Measurements from ENCODE around the gene POU3F3.

Gene POU3F3

DNA sequence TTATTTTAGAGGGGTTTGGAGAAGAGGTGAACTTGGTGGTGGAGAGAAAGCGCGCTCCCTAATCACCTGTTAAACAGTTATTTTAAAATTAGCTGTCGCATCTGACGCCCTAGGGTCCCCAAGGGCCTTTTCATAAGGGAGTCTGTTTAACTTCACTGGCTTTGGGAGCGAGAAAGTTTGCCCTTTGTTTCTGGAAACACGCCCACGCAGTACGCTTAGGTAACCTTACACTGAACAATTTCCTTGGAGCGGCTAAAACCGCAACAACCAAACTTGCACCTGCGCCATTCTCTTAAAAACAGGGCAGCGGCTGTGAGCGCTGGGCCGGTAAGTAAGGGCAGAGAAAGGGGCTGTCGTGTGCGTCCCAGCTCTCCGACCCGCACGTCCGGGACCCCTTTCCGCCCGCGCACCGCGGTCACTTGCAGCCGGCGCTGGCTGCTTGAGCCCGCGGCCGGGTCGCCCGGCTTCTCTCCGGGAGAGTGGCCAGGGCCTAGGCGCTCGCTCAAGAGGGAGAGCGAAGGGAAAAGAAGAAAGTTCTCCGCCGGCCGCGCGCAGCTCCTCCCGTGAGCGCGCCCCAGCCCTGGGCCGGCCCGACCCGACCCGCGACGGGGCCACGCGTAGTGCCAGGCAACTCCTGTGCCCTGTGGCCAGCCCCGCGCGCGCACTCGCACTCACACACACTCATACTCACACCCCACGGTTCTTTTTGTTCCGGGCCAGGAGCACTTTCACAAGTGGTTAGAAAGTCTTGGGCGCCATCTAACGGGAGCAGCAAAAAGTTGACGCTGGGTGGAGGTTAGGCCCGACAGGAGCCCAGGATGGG lies 19.2 kb downstream of the POU3F3 start:
- DNase-seq (ENCODE audit: low read depth in 3 of 3, low spot score in 1 of 3) = no peak

- no peak for DNase-seq (ENCODE audit: low read depth in 3 of 3, low spot score in 1 of 3)
Measured at GRCh38 chr2:104873689-104874054, 19.8 kb downstream of the POU3F3 start.

GRCh38 chr2:104874230-104874629 lies 20.3 kb downstream of the POU3F3 start:
- no peak for DNase-seq (ENCODE audit: low read depth in 3 of 3, low spot score in 1 of 3)

- DNase-seq (ENCODE audit: low read depth in 3 of 3, low spot score in 1 of 3) = no peak
Measured at GRCh38 chr2:104875262-104875661, 21.3 kb downstream of the POU3F3 start.

DNA sequence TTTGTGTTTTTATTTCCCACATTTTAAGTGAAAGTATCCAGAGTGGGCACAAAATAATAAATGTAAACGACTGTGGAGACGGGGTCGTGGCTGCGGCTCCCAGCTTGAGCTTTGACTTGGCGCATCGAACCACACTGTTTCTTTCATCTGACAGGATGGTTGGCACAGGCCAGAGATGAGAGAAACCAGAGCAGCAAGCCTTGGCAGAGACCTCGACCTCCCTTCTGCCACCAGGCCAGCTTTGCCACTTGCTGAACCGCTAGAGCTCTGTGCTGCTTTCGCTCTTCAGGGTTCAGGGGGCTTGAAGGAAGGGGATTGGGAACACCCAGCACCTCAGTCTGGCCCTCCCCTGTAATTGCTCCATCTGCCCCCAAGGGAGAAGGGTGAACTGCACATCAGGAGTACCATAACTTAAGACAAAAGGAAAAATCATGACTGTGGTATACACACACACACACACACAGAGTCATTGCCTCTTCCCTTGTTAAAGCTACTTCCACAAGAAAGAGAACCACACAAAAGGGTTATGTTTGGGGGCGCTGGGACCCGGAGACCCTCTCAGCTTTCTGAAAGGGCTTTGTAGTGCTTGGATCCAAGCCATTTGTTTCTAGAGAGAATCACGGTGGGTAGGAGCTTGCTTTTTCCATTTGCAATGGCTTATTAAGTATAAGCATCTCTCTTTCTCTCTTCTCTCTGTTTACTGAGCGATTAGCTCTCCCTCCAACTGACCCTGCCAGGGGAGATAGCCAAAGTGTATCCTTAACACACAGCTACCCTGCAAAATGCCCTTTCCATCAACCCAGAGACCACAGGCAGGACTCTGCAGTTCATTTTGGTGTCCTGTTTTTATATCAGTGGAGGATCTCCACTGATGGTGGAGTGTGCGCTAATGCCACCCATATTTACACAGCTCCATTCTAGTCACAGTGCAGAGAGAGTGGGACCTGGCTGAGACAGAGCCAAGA lies 23.0 kb downstream of the POU3F3 start:
- no peak for DNase-seq (ENCODE audit: low read depth in 3 of 3, low spot score in 1 of 3)

DNA sequence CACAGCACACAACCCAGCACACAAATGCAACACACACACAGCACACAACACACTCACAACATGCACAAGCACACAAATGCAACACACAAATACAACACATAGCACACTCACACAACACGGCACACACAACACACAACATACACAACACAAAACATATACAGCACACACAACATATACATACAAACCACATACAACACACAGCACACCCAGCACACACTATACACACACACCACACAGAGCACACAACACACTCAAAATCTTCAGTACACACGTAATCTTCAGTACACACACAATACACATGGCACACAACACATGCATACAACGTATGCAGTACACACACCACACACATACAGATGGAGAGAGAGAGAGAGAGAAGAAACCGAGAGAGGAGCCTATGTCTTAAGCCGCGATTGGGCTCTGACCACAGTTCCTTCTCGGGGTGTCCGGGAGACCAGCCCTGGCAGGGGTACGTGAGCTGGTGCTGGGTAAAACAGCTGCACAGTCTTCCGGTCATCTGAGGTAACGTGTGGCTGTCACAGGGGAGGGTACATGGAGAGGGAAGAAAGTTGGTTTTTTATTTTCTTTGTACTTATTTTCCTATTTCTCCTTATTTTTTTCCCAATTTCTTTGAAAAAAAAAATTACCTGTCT lies 25.1 kb downstream of the POU3F3 start:
- no peak for DNase-seq (ENCODE audit: low read depth in 3 of 3, low spot score in 1 of 3)

DNA sequence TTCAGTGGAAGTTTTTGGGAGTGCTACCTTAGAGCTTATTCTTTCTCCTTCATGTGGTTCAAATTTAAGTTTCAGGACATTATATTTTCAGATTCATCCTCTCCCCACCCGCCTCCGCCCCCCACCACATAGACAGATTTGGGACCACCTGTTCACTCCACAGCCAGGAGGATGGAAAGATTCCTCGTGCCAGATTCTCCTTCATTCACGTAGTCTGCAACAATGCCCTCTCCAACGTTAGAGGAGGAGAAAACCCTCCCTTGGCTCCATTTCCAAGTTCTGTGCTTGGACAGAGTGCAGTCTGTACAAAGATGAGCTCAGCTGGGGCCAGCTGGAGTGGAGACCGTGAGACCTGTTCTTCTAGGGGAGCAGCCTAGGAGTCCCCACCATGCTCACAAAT lies 26.2 kb downstream of the POU3F3 start:
- no peak for DNase-seq (ENCODE audit: low read depth in 3 of 3, low spot score in 1 of 3)

- no peak for DNase-seq (ENCODE audit: low read depth in 3 of 3, low spot score in 1 of 3)
Measured at GRCh38 chr2:104883357-104883756, 29.4 kb downstream of the POU3F3 start.

DNA sequence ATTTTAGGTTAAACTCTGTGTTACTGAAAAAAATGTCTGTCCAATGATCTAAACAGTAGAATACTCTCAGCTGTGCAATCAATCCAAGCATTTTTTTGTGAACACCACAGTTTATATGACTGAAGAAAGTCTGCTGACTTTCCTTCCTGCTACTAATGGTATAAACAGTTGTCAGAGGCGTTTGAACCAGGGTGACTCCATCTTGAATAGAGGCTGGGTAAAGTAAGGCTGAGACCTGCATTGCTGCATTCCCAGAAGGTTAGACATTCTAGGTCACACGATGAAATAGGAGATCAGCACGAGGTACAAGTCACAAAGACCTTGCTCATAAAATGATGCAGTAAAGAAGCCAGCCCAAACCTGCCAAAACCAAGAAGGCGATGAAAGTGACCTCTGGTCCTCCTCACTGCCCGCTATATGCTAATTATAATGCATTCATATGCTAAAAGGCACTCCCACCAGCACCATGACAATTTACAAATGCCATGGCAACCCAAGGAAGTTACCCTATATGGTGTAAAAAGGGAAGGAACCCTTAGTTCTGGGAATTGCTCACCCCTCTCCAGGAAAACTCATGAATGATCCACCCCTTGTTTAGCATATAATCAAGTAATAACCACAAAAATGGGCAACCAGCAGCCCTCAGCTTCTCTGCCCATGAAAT lies 31.3 kb downstream of the POU3F3 start:
- DNase-seq (ENCODE audit: low read depth in 3 of 3, low spot score in 1 of 3) = no peak

DNA sequence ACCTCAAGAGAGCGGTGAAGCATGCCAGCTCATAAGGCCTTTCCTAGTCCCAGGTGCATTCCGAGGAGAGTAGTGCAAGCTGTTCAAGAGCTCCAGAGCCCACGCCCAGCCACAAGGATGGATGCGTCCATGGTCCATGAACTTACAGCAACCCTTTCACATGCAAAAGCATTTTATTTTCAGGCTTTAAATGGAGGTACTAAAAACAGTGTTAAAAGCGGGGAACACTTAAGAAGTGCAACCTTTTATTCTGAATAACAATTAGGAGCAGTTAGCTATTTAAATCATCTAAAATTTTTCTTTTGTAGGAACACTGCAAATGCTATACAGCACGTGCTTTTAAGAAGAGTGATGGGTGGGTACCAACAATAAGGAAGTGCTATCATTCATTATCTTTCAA lies 33.8 kb downstream of the POU3F3 start:
- no peak for DNase-seq (ENCODE audit: low read depth in 3 of 3, low spot score in 1 of 3)

GRCh38 chr2:104888489-104889258 lies 34.8 kb downstream of the POU3F3 start:
- no peak for DNase-seq (ENCODE audit: low read depth in 3 of 3, low spot score in 1 of 3)

DNA sequence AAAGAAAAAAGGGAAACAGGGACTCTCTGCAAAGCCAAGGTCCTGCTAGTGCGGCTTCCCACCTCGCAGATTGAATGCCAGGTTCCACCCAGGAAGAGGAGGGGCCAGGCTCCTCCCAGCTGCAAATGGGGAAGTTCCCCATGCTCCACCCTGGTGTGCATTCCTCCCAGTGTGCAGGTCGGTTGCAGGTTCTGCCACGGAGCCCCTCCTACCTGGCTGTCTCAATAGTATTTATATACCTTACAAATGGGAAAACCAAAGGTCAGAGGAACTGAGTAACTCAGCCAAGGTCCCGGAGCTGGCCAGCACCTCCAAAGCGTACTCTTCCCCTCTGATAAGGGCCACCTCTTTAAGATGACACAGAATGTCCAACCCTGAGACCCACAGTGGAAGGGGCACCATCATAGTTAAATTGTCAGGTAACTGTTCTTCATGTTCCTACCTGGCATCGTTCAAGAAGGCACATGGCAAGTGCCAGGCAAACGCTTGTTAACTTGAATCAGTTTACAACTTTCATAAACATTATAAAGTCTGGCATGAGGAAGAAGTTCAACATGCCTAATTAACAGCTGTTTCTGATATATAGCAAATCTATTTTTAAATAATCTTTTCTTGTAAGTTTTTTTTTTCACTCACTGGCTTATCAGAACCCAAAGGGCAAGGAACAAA lies 35.5 kb downstream of the POU3F3 start:
- DNase-seq (ENCODE audit: low read depth in 3 of 3, low spot score in 1 of 3) = no peak

DNA sequence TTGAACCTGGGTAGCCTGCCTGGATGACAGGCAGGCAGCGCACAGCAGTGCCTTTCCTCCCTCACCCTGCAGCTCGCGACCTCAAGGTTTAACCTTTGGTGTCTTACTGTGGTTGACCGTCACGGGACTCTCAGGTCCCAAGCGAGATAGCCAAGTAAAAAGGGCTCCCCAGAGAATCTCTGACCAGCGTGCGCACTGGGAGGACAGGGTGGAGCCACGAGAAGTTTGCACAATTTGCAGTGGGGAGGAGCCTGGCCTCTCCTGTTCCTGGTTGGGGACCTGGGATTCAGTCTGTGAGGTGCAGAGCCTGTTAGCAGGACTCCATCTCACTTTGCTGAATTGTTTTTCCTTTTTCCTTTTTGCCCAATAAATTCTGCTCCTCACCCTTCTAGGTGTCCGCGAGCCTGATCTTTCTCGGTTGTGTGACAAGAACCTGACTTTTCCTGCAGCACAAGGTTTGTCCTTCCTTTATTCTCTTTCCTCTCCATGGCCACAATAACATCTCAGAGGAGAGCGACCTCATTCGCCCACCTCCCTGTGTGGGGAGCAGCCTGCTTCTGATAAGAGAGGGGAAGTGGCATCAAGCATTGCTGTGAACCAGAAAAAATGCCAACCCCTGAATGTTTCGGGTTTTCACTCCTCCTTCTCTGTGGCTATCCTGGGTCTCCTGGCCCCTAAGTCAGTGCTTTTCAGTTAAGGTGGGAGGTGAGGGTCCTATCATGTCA lies 36.2 kb downstream of the POU3F3 start:
- DNase-seq (ENCODE audit: low read depth in 3 of 3, low spot score in 1 of 3) = no peak

GRCh38 chr2:104890685-104891069 lies 36.8 kb downstream of the POU3F3 start:
- no peak for DNase-seq (ENCODE audit: low read depth in 3 of 3, low spot score in 1 of 3)

DNA sequence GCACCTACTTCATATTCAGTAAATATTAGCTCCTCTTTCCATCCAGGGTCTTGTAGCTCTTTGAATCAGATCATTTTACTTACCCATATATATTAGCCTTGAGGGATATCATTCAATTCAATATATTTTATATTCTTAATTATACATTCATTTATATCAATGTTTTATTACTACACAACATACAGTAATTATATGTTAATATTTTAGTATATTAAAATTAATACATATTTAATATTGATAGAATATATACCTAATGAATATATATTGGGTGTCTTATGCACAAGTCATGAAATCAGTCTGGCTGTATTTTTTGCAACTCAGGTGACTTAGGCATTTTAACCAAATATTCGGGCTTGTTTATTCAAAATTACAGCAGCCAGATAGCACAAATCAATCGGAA lies 37.2 kb downstream of the POU3F3 start:
- no peak for DNase-seq (ENCODE audit: low read depth in 3 of 3, low spot score in 1 of 3)

GRCh38 chr2:104896446-104896845 lies 42.5 kb downstream of the POU3F3 start:
- no peak for DNase-seq (ENCODE audit: low read depth in 3 of 3, low spot score in 1 of 3)

DNA sequence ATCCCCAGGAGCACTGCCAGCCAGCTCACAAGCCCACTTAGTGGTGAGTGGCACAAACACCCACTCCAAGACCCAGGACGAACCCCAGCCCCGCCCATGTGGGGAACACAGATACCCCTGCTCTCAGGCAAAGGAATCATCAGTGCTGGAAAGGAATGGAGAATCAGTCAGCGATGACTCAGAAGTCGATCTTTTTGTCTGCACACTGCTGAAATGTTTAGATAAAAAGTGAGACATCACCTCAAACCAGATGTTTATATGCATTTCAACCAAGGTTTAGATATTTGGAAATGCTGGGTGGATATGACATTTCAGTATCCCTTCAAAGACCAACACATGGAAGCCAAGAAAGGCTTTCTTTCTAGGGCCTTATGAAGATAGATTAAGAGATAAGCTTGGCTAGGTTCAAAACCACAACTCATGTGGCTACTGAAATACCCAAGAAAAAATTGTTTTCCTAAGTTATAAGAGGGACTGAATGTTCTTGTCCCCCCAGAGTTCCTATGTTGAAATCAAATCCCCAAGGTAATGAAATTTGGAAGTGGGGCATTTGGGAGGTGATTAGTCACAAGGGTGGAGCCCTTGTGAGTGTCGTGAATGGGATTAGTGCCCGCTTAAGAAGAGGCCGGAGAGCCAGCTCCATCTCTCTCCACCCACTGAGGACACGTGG lies 43.7 kb downstream of the POU3F3 start:
- DNase-seq (ENCODE audit: low read depth in 3 of 3, low spot score in 1 of 3) = no peak

- DNase-seq (ENCODE audit: low read depth in 3 of 3, low spot score in 1 of 3) = no peak
Measured at GRCh38 chr2:104900608-104901007, 46.7 kb downstream of the POU3F3 start.
